IMR-90 (cell line): ENCODE results near the gene GPX6. TPM values are rescaled to one million over a fixed set of nuclear protein-coding genes. Genes with fewer than 3 reads are reported as not detected.

Source experiments
- ATAC-seq: fragments of 200-7000 bp; cut with Tn5 transposase; 2 replicates; pipeline ENCODE4 v1.9.1; 2020; ENCODE audit warnings: low read depth, mild to moderate bottlenecking, moderate library complexity
- BruUV-seq: library from RNA; stranded (reverse); fragments of 400-500 nt; replicated peaks from 2 replicates; lab custom pipeline; 2021; lab: Mats Ljungman, UMichigan
- CTCF ChIA-PET: fragments of 300-600 bp; formaldehyde crosslinking; extraction: SDS; loops from one replicate; lab custom pipeline; 2021; ENCODE audit warnings: antibody characterized with exemption; lab: Yijun Ruan, JAX
- POLR2A ChIA-PET: fragments of 300-600 bp; sonication (Branson Sonifier 250); formaldehyde crosslinking; loops from one replicate; lab custom pipeline; 2022; ENCODE audit warnings: antibody characterized with exemption; ENCODE audit not compliant: unreplicated experiment; lab: Charles Lee
- DNase-seq: peaks from one replicate; pipeline ENCODE4 v3.0.0; 2013
- H2AFZ ChIP-seq: replicated peaks from 2 replicates; pipeline ENCODE3; 2013; ENCODE audit warnings: low read length, mild to moderate bottlenecking; ENCODE audit not compliant: poor library complexity
- H2AK5ac ChIP-seq: 2 replicates; pipeline ENCODE4 v1.6.1; 2013; ENCODE audit warnings: low read depth, low read length, inconsistent platforms
- H2AK9ac ChIP-seq: replicated peaks from 2 replicates; pipeline ENCODE3; 2013; ENCODE audit warnings: mild to moderate bottlenecking, low read depth, low read length, moderate library complexity; ENCODE audit not compliant: poor library complexity
- H2BK120ac ChIP-seq: 2 replicates; pipeline ENCODE4 v1.6.1; 2013; ENCODE audit warnings: low read depth, low read length, inconsistent platforms
- H2BK15ac ChIP-seq: 3 replicates; pipeline ENCODE4 v1.6.1; 2013; ENCODE audit warnings: low read depth, low read length, inconsistent platforms
- H2BK20ac ChIP-seq: 2 replicates; pipeline ENCODE4 v1.6.1; 2013; ENCODE audit warnings: low read depth, mild to moderate bottlenecking, inconsistent platforms, low read length, moderate library complexity
- H2BK5ac ChIP-seq: 2 replicates; pipeline ENCODE4 v1.6.1; 2013; ENCODE audit warnings: mild to moderate bottlenecking, low read depth, low read length, inconsistent platforms; ENCODE audit not compliant: poor library complexity, severe bottlenecking
- H3K14ac ChIP-seq: replicated peaks from 2 replicates; pipeline ENCODE4 v1.6.1; 2013; ENCODE audit warnings: low read depth, low read length, inconsistent platforms
- H3K18ac ChIP-seq: 2 replicates; pipeline ENCODE4 v1.6.1; 2013; ENCODE audit warnings: low read depth, low read length, control low read depth
- H3K23ac ChIP-seq: 2 replicates; pipeline ENCODE4 v1.6.1; 2013; ENCODE audit warnings: low read depth, low read length, inconsistent platforms
- H3K27ac ChIP-seq: 2 replicates; pipeline ENCODE4 v1.5.1; 2013; ENCODE audit warnings: mild to moderate bottlenecking, control low read depth, low read length; ENCODE audit not compliant: insufficient read depth
- H3K27me3 ChIP-seq: 2 replicates; pipeline ENCODE4 v1.6.1; 2013; ENCODE audit warnings: low read length; ENCODE audit not compliant: control insufficient read depth, insufficient read depth
- H3K36me3 ChIP-seq: 2 replicates; pipeline ENCODE4 v1.6.1; 2013; ENCODE audit warnings: low read length, mixed read lengths; ENCODE audit not compliant: control insufficient read depth, insufficient read depth
- H3K4ac ChIP-seq: 2 replicates; pipeline ENCODE4 v1.6.1; 2013; ENCODE audit warnings: low read depth, low read length, inconsistent platforms
- H3K4me1 ChIP-seq: 2 replicates; pipeline ENCODE4 v1.6.1; 2013; ENCODE audit warnings: low read length, mixed read lengths; ENCODE audit not compliant: control insufficient read depth, insufficient read depth
- H3K4me2 ChIP-seq: 2 replicates; pipeline ENCODE4 v1.6.1; 2013; ENCODE audit warnings: low read depth, mild to moderate bottlenecking, control low read depth, low read length, moderate library complexity
- H3K4me3 ChIP-seq: 2 replicates; pipeline ENCODE4 v1.5.1; 2013; ENCODE audit warnings: low read depth, mild to moderate bottlenecking, control low read depth, low read length, moderate library complexity; ENCODE audit not compliant: insufficient read depth
- H3K56ac ChIP-seq: 2 replicates; pipeline ENCODE4 v1.6.1; 2013; ENCODE audit warnings: low read length, inconsistent platforms; ENCODE audit not compliant: insufficient read depth; ENCODE audit errors: extremely low read depth
- H3K79me1 ChIP-seq, 2 experiments: 2 replicates each; pipeline ENCODE4 v1.6.1; 2013; ENCODE audit warnings: low read length in 2 of 2, inconsistent platforms in 1 of 2, low read depth in 1 of 2
- H3K9ac ChIP-seq: 2 replicates; pipeline ENCODE4 v1.6.1; 2013; ENCODE audit warnings: low read depth, low read length, control low read depth
- H3K9me1 ChIP-seq: 2 replicates; pipeline ENCODE4 v1.6.1; 2013; ENCODE audit warnings: low read length, inconsistent platforms; ENCODE audit not compliant: insufficient read depth
- H3K9me3 ChIP-seq: 2 replicates; pipeline ENCODE4 v1.6.1; 2013; ENCODE audit warnings: low read length; ENCODE audit not compliant: control insufficient read depth, insufficient read depth
- H4K20me1 ChIP-seq: 2 replicates; pipeline ENCODE4 v1.6.1; 2013; ENCODE audit warnings: low read length, inconsistent platforms; ENCODE audit not compliant: insufficient read depth
- H4K5ac ChIP-seq: 2 replicates; pipeline ENCODE4 v1.6.1; 2013; ENCODE audit warnings: mild to moderate bottlenecking, low read depth, low read length, control low read depth
- H4K8ac ChIP-seq, 2 experiments: 2 replicates each; pipeline ENCODE4 v1.6.1; 2013; ENCODE audit warnings: low read depth in 2 of 2, low read length in 2 of 2, control low read depth in 1 of 2, inconsistent platforms in 1 of 2
- H4K91ac ChIP-seq: 2 replicates; pipeline ENCODE4 v1.6.1; 2013; ENCODE audit warnings: low read depth, low read length, inconsistent platforms; ENCODE audit not compliant: insufficient read depth
- CHD1 ChIP-seq: IDR thresholded peaks from 2 replicates; pipeline ENCODE4 v1.6.1; 2012; ENCODE audit warnings: low read depth, low read length, improper control_type of control experiment
- ELK1 ChIP-seq: fragments of 150-350 bp; IDR thresholded peaks from 2 replicates; pipeline ENCODE4 v1.6.1; 2016; ENCODE audit warnings: low read depth, mild to moderate bottlenecking, low read length, moderate library complexity, borderline replicate concordance
- FOS ChIP-seq: fragments of 150-350 bp; IDR thresholded peaks from 2 replicates; pipeline ENCODE4 v1.6.1; 2016; ENCODE audit warnings: low read depth, low read length
- MAZ ChIP-seq: IDR thresholded peaks from 2 replicates; pipeline ENCODE4 v1.6.1; 2012; ENCODE audit warnings: low read depth, mild to moderate bottlenecking, low read length, improper control_type of control experiment, moderate library complexity, borderline replicate concordance
- MXI1 ChIP-seq: IDR thresholded peaks from 2 replicates; pipeline ENCODE4 v1.6.1; 2012; ENCODE audit warnings: low read depth, mild to moderate bottlenecking, low read length, moderate library complexity, borderline replicate concordance
- RAD21 ChIP-seq: IDR thresholded peaks from 2 replicates; pipeline ENCODE4 v1.6.1; 2012; ENCODE audit warnings: low read length, improper control_type of control experiment
- SMC3 ChIP-seq: fragments of 150-350 bp; IDR thresholded peaks from 2 replicates; pipeline ENCODE4 v1.6.1; 2016; ENCODE audit warnings: low read depth, mild to moderate bottlenecking, antibody characterized with exemption, low read length, moderate library complexity
- USF2 ChIP-seq: fragments of 150-350 bp; IDR thresholded peaks from 2 replicates; pipeline ENCODE4 v1.6.1; 2017; ENCODE audit warnings: mild to moderate bottlenecking, antibody characterized with exemption, low read length, low read depth
- WGBS, 2 experiments: methylation state at CpG; one replicate each; pipeline versions ENCODE4 v1.1.5 to v1.1.7; 2013; ENCODE audit warnings: missing lambda C conversion rate in 2 of 2; ENCODE audit not compliant: insufficient read length in 1 of 2; ENCODE audit errors: extremely low coverage in 2 of 2; 5-methylcytosine and 5-hydroxymethylcytosine counted together
- dilution Hi-C: fragments of 300-500 bp; cut with HindIII; formaldehyde crosslinking; loops from one replicate; pipeline ENCODE4 v1.14.3; 2018; ENCODE audit warnings: low sequenced_read_pairs; ENCODE audit not compliant: unreplicated experiment
- in situ Hi-C: fragments of 300-500 bp; cut with MboI; formaldehyde crosslinking; loops from 3 replicates; pipeline ENCODE4 v1.14.3; 2019; ENCODE audit warnings: low sequenced_read_pairs, inconsistent platforms, mixed read lengths
- intact Hi-C: fragments of 100-400 bp; cut with micrococcal nuclease; formaldehyde crosslinking; loops from 2 replicates; pipeline ENCODE4 v1.10.0; 2022
- polyA plus RNA-seq, 3 experiments: library from polyadenylated mRNA; depleted of rRNA; stranded (reverse); fragments of >200 nt; gene quantifications; 2 replicates each; pipeline ENCODE4 v1.2.3, GENCODE V29; 2012; ENCODE audit warnings: low replicate concordance in 1 of 3
- total RNA-seq: library from RNA; depleted of rRNA; stranded (reverse); fragments of >200 nt; gene quantifications from 2 replicates; pipeline ENCODE4 v1.2.3, GENCODE V29; 2012

Gene GPX6
- total and polyA plus RNA-seq, 2 of the 4 experiments (the other 2 are of a cell fraction) = not detected

- ATAC-seq = no peak
- intact Hi-C loops = no loop called here
- CTCF ChIA-PET = no interaction called here
Measured at GRCh38 chr6:28558629-28559028, 43.0 kb upstream of the GPX6 start.

More at GRCh38 chr6:28558629-28559028, 43.0 kb upstream of the GPX6 start:
- no peak for TF ChIP-seq RAD21
- TF ChIP-seq USF2 = no peak
- TF ChIP-seq ELK1 = no peak
- no peak for TF ChIP-seq SMC3
- no peak for TF ChIP-seq CHD1
- TF ChIP-seq MAZ = no peak
- TF ChIP-seq MXI1 = no peak
- TF ChIP-seq FOS = no peak
- WGBS, 2 experiments = no CpG with 5 or more reads among the region's 3 CpGs
- H2AK5ac ChIP-seq = no peak overlapping the region
- no peaks in the 10 kb centered on the region for H3K9me1 ChIP-seq
- H3K27ac ChIP-seq = no peak overlapping the region
- H3K4me3 ChIP-seq = no peak overlapping the region
- POLR2A ChIA-PET = no interaction called here
- no peak overlapping the region for H2AFZ ChIP-seq
- no TSS peak for BruUV-seq
- H3K18ac ChIP-seq = no peak overlapping the region
- no peaks in the 10 kb centered on the region for H3K79me1 ChIP-seq
- H4K8ac ChIP-seq = no peak overlapping the region
- no peak overlapping the region for H3K23ac ChIP-seq
- peaks cover 2% of the 10 kb centered on the region; the same call in 1 of the 2 replicates for H3K27me3 ChIP-seq
- no peak overlapping the region for H4K5ac ChIP-seq
- dilution Hi-C loops (no loop called here), in situ Hi-C loops (no loop called here)
- H2AK9ac ChIP-seq = no peak overlapping the region
- H3K36me3 ChIP-seq = no peaks in the 10 kb centered on the region
- no peak overlapping the region for H2BK120ac ChIP-seq
- no peak overlapping the region for H3K4me2 ChIP-seq
- H2BK15ac ChIP-seq = no peak overlapping the region
- H2BK20ac ChIP-seq = no peak overlapping the region
- H3K14ac ChIP-seq = no peak overlapping the region
- no peak for DNase-seq
- no peaks in the 10 kb centered on the region for H3K9me3 ChIP-seq
- H4K20me1 ChIP-seq = no peaks in the 10 kb centered on the region
- H4K91ac ChIP-seq = no peak overlapping the region
- H3K4me1 ChIP-seq = no peaks in the 10 kb centered on the region
- H2BK5ac ChIP-seq = no peak overlapping the region
- H3K56ac ChIP-seq = no peak overlapping the region
- no peak overlapping the region for H3K4ac ChIP-seq
- no peak overlapping the region for H3K9ac ChIP-seq
